LNCaP clone FGC (cell line): Measurements from ENCODE around the gene OTOS.

Experiments
- DNase-seq: peaks from one replicate; pipeline ENCODE4 v3.0.0-alpha.2; 2011; ENCODE audit warnings: low read depth
- H3K4me3 ChIP-seq: 2 replicates; pipeline ENCODE4 v1.5.1; 2011; ENCODE audit warnings: mild to moderate bottlenecking, low read depth, low read length, control low read depth
- TF ChIP-seq, protein P1 (sequence below): IDR thresholded peaks from 2 replicates; pipeline ENCODE4 v1.5.1; 2012; ENCODE audit warnings: mild to moderate bottlenecking; ENCODE audit not compliant: control insufficient read depth, insufficient read depth; ENCODE audit errors: extremely low read depth

Gene OTOS

DNA sequence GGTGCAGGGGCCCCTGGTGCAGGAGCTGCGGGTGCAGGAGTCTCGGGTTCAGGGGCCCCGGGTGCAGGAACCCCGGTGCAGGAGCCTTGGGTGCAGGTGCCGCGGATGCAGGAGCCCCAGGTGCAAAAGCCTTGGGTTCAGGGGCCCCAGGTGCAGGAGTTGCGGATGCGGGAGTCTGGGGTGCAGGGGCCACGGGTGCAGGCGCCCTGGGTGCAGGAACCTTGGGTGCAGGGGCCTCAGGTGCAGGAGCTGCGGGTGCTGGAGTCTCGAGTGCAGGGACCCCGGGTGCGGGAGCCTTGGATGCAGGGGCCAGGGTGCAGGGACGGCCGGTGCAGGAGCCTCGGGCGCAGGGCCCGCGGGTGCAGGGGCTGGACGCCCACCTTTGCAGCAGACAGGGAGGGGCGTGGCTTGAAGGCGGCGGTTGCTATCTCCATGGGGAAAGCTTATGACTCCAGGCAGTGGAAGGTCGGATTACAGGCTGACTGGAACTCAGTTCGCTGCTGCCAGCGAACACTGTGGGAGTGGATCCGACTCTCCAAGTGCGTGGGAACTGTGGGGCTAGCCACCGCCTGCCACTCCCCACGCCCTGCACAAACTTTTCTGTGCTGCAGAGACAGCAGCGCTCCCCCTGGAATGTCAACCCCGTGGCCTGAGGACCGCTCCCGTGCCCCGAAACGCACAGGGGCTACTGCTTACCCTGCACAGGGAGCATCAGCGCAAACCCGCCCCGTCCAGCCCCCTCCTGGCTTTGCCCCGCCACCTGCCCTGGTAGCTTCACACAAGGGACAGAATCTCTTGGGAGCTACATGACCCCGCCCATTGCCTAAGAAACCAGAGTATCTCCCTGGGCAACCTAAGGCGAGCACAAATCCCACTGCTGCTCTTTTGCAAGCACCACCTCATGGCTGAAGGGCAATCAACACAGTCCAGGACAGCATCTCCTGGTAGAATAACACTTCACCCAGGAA, 44.6 kb downstream of the OTOS start:
- TF ChIP-seq, protein P1, sequence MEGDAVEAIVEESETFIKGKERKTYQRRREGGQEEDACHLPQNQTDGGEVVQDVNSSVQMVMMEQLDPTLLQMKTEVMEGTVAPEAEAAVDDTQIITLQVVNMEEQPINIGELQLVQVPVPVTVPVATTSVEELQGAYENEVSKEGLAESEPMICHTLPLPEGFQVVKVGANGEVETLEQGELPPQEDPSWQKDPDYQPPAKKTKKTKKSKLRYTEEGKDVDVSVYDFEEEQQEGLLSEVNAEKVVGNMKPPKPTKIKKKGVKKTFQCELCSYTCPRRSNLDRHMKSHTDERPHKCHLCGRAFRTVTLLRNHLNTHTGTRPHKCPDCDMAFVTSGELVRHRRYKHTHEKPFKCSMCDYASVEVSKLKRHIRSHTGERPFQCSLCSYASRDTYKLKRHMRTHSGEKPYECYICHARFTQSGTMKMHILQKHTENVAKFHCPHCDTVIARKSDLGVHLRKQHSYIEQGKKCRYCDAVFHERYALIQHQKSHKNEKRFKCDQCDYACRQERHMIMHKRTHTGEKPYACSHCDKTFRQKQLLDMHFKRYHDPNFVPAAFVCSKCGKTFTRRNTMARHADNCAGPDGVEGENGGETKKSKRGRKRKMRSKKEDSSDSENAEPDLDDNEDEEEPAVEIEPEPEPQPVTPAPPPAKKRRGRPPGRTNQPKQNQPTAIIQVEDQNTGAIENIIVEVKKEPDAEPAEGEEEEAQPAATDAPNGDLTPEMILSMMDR = no peak
- no peak overlapping the region for H3K4me3 ChIP-seq
- no peak for DNase-seq

DNA sequence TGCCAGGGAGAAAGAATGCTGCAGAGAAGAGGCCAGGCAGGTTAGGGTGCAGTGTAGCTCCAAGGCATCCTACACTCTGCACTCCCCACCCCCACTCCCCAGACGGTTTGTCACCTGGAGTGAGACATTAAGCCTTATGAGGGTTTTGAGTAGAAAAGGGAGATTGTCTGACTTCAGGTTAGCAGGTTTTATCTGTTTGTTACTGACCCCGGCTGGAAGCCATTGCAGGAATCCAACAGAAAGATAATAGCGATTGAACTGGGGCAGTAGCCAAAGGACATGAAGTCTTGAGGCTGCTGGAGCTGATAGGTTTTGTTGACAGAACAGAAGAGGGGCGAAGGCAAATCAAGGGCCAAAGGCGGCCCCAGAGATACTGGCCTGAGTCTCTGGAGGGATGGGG, 51.2 kb downstream of the OTOS start:
- TF ChIP-seq, protein P1 = no peak
- no peak for DNase-seq
- H3K4me3 ChIP-seq = no peak overlapping the region
